GM12865 (cell line): ENCODE measurements around the gene LHFPL3.
A peak's percentile ranks its signal among the peaks of the same experiment; 100 is the strongest.

Source experiments
- DNase-seq: peaks from one replicate; pipeline ENCODE4 v3.0.0; 2010; ENCODE audit warnings: low read depth
- H3K4me3 ChIP-seq: 2 replicates; pipeline ENCODE4 v1.5.1; 2011; ENCODE audit warnings: mild to moderate bottlenecking, low read depth, low read length, control low read depth
- TF ChIP-seq, protein P1 (sequence below): IDR thresholded peaks from 2 replicates; pipeline ENCODE4 v1.5.1; 2011; ENCODE audit warnings: low read length, control low read depth, low read depth, inconsistent platforms; ENCODE audit not compliant: insufficient read depth; ENCODE audit errors: missing control alignments

The LHFPL3 gene

DNA sequence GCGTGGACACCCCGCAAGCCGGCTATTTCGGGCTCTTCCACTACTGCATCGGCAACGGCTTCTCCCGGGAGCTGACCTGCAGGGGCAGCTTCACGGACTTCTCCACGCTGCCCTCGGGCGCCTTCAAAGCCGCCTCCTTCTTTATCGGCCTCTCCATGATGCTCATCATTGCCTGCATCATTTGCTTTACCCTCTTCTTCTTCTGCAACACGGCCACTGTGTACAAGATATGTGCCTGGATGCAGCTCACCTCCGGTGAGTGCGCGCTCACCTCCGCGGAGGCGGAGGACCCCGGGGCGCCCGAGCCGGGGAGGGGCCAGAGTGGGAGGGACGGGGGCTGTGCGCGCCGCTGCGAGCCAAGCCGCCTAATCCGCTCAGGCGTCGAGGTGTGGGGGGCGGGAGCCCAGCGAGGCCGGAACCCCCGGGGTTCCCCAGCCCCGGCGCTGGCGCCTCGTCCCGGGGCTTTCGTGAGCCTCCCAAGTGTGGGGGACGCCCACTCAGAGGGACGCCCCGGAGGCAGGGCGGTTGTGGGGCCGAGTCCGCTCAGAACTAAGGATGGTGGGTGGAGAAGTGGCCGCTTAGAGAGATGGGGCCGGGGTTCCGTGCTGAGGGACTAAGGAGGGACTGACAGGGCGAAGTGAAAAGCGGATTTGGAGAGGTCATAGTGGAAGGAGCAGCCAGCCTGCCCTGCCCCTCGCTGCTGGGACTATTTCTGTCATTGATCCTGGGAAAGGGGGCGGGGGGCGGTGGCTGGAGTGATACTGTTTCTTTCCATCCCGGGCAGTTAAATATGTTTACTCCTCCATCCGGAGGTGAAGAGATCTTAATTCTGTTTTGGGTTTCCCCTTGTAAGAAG, 795 bp downstream of the LHFPL3 start:
- H3K4me3 ChIP-seq, result no peak overlapping the region; the same call in 1 of the 2 replicates
- DNase-seq, result no peak
- TF ChIP-seq, protein P1, sequence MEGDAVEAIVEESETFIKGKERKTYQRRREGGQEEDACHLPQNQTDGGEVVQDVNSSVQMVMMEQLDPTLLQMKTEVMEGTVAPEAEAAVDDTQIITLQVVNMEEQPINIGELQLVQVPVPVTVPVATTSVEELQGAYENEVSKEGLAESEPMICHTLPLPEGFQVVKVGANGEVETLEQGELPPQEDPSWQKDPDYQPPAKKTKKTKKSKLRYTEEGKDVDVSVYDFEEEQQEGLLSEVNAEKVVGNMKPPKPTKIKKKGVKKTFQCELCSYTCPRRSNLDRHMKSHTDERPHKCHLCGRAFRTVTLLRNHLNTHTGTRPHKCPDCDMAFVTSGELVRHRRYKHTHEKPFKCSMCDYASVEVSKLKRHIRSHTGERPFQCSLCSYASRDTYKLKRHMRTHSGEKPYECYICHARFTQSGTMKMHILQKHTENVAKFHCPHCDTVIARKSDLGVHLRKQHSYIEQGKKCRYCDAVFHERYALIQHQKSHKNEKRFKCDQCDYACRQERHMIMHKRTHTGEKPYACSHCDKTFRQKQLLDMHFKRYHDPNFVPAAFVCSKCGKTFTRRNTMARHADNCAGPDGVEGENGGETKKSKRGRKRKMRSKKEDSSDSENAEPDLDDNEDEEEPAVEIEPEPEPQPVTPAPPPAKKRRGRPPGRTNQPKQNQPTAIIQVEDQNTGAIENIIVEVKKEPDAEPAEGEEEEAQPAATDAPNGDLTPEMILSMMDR, result no peak

DNA sequence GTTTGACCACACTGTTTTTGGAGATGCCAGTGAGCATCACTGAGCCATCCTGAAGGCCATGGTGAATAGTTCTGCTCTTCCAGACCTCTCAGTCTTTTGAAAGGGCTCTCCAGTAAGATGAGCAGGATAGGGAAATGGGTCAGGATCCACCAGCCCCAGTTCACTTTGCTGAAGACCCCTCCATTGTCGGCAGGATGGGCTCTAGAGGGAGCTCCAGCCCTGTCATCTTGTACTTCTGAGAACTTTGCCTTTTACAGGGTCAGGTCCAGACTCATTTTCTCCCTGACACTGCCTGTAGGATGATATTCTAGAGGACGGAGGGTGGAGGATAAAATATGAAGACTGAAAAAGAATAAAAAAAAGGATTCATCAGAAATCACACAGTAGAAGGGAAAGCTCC, 13.1 kb downstream of the LHFPL3 start:
- TF ChIP-seq, protein P1, result peak; percentile 32
- no peak overlapping the region for H3K4me3 ChIP-seq
- DNase-seq, result peak; percentile 38

DNA sequence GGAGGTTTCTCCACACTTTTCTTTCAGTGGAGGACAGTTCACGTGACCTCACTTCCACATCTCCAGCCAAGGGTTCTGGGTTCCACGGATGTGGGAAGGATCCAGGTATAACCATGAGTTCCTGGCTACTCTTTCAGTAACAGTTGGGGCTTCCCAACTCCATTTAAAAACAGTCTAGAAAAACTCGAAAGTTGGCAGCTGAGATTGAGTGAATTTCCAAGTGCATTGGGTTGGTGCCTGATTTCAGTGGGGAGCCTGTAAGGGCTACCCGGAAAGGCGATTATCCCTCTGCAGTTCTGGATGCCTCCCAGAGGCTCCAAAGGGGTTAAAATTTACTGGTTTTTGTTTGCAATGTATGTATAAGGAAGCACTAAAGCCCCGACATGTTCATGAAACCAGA, 24.3 kb downstream of the LHFPL3 start:
- TF ChIP-seq, protein P1, result no peak
- H3K4me3 ChIP-seq, result no peak overlapping the region
- no peak for DNase-seq

DNA sequence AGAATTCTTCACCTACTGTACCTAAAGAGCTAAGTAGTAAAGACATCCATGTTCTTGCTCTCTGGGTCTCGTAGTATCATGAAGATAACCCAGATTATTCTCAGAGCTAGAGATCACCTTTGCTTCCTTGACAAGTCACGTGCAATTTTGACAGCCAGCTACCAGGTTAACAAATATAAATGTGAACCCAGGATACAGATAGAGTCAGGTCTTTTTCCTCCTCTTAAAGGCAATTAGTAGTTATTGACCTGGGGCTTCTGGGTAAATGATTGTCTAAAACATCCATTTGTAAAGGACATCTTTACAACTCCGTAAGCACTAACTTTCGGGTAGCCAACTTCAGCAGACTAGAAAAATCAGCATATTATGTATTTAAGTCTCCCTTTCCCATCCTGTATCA, 28.8 kb downstream of the LHFPL3 start:
- TF ChIP-seq, protein P1, result no peak
- H3K4me3 ChIP-seq, result no peak overlapping the region
- DNase-seq, result no peak

DNA sequence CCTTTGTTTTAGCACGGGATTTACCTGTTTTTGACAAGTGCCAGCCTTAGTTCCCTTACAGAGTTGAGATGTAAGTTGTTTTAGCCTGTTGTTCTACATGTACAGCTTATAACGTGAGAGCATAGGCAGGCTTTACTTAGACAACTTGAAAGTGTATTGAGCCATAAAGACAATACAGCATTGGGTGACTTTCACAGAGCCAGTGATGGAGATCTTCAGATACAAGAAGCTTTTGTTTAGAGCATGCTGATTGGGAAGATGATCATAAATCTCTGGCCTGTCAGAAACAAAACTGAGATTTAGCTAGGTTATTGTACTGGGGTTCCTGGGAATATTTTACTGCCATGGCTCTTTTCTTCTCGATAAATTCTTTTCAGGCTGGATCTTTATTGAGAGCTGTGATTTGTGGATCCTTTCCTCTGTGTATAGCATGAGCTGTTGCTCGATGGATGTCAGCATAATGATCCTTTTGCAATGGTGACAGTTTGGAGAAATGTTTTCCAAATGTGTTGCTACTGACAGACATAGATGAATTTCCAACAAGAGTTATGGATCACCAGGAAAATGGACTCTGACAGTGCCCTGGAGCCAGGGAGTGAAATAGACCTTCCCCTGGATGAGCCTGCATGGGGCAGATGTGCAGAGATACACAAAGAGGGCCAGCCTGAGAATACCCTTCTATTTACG, 30.2 kb downstream of the LHFPL3 start:
- TF ChIP-seq, protein P1, result no peak
- no peak for DNase-seq
- H3K4me3 ChIP-seq, result no peak overlapping the region

DNA sequence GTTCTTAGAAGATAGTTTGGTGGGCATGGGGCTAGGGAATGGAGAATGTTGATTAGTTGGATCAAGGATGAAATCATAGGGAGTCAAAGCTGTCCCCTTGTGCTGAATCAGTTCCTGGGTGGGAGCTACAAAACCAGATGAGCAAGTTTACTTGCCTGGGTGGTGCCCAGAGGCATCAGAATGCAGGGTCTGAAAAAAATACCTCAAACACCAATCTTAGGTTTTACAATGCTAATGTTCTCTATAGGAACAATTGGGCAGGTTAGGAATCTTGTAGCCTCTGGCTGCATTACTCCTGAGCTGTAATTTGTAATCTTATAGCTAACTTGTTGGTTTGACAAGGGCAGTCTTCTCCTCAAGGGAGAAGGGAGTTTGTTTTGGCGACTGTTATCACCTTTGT, 34.4 kb downstream of the LHFPL3 start:
- no peak overlapping the region for H3K4me3 ChIP-seq
- DNase-seq, result no peak
- TF ChIP-seq, protein P1, result no peak

DNA sequence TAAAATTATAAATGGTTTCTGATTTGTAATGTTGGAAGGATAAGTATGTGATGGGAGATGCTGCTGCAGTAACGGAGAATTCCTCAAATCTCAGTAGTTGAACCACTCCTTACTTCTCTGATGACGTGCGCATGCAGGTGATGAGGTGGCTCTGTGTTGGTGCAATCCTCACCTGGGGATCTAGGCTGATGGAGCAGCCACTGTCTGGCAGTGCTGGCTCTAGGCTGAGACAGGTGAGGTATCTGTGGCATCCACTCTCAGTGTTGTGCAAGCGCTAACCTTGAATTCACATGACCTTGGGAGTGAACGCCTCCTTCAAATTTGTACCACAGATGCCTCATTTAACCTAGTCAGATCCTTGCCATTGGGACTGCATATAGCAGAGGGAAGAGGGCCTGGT, 35.0 kb downstream of the LHFPL3 start:
- TF ChIP-seq, protein P1, result no peak
- no peak overlapping the region for H3K4me3 ChIP-seq
- no peak for DNase-seq
